Muscle of arm (tissue), 12 donors: Measurements from ENCODE around the gene KIF26B. TPM values are rescaled to one million over a fixed set of nuclear protein-coding genes. Genes with fewer than 3 reads are reported as not detected.
"Not testable (repeated sequence)": the region's sequence is repeated elsewhere in the genome, so short reads cannot be mapped to it uniquely, and the experiment has no call there.

Experiments used
- DNase-seq: peaks from one replicate; pipeline ENCODE4 v3.0.0-alpha.2; 2013
- polyA plus RNA-seq, 12 donors: library from polyadenylated mRNA; unstranded; fragments of 120-200 nt; gene quantifications; one replicate each; pipeline ENCODE4 v1.2.1, GENCODE V29; 2013; ENCODE audit not compliant: insufficient read length in 12 of 12

KIF26B gene
- polyA plus RNA-seq, 12 donors: 0.94 to 7.8 (median 1.1) TPM; not detected in 1

GRCh38 chr1:245325922-245326795 is 171.4 kb downstream of the KIF26B start:
- no peak for DNase-seq

- no peak for DNase-seq
Measured at GRCh38 chr1:245327360-245327759, 172.6 kb downstream of the KIF26B start.

GRCh38 chr1:245327842-245328241 is 173.1 kb downstream of the KIF26B start:
- DNase-seq: no peak

GRCh38 chr1:245330951-245331350 is 176.2 kb downstream of the KIF26B start:
- no peak for DNase-seq

- DNase-seq: no peak
Measured at GRCh38 chr1:245332085-245332484, 177.3 kb downstream of the KIF26B start.

- DNase-seq: no peak
Measured at GRCh38 chr1:245332513-245332912, 177.7 kb downstream of the KIF26B start.

- no peak for DNase-seq
Measured at GRCh38 chr1:245334235-245334634, 179.4 kb downstream of the KIF26B start.

- DNase-seq: no peak
Measured at GRCh38 chr1:245334827-245335490, 180.2 kb downstream of the KIF26B start.

GRCh38 chr1:245335684-245336083 is 180.9 kb downstream of the KIF26B start:
- DNase-seq: not testable (repeated sequence)

- DNase-seq: no peak
Measured at GRCh38 chr1:245336149-245336983, 181.6 kb downstream of the KIF26B start.

- DNase-seq: not testable (repeated sequence)
Measured at GRCh38 chr1:245336984-245337355, 182.2 kb downstream of the KIF26B start.

GRCh38 chr1:245337829-245338484 is 183.2 kb downstream of the KIF26B start:
- no peak for DNase-seq

- no peak for DNase-seq
Measured at GRCh38 chr1:245338485-245338877, 183.7 kb downstream of the KIF26B start.

- DNase-seq: no peak
Measured at GRCh38 chr1:245341743-245342142, 187.0 kb downstream of the KIF26B start.

- no peak for DNase-seq
Measured at GRCh38 chr1:245345191-245345884, 190.6 kb downstream of the KIF26B start.

- DNase-seq: no peak
Measured at GRCh38 chr1:245348626-245349025, 193.8 kb downstream of the KIF26B start.

- DNase-seq: no peak
Measured at GRCh38 chr1:245353411-245353810, 198.6 kb downstream of the KIF26B start.

GRCh38 chr1:245353915-245354775 is 199.4 kb downstream of the KIF26B start:
- no peak for DNase-seq

- not testable (repeated sequence) for DNase-seq
Measured at GRCh38 chr1:245355851-245356630, 201.3 kb downstream of the KIF26B start.
